M059J (cell line): ENCODE measurements around the gene STK32C. TPM values are rescaled to one million over a fixed set of nuclear protein-coding genes. Genes with fewer than 3 reads are reported as not detected.

Experiments
- DNase-seq: peaks from one replicate; pipeline ENCODE4 v3.0.0-alpha.2; 2012; ENCODE audit warnings: low read depth
- total RNA-seq: library from RNA; depleted of rRNA; stranded (reverse); fragments of >200 nt; shearing (Covaris generic); gene quantifications from 2 replicates; pipeline ENCODE4 v1.2.3, GENCODE V29; 2014

Gene STK32C
- total RNA-seq, 1 experiment from 2014 or later = 3.6 TPM

DNA sequence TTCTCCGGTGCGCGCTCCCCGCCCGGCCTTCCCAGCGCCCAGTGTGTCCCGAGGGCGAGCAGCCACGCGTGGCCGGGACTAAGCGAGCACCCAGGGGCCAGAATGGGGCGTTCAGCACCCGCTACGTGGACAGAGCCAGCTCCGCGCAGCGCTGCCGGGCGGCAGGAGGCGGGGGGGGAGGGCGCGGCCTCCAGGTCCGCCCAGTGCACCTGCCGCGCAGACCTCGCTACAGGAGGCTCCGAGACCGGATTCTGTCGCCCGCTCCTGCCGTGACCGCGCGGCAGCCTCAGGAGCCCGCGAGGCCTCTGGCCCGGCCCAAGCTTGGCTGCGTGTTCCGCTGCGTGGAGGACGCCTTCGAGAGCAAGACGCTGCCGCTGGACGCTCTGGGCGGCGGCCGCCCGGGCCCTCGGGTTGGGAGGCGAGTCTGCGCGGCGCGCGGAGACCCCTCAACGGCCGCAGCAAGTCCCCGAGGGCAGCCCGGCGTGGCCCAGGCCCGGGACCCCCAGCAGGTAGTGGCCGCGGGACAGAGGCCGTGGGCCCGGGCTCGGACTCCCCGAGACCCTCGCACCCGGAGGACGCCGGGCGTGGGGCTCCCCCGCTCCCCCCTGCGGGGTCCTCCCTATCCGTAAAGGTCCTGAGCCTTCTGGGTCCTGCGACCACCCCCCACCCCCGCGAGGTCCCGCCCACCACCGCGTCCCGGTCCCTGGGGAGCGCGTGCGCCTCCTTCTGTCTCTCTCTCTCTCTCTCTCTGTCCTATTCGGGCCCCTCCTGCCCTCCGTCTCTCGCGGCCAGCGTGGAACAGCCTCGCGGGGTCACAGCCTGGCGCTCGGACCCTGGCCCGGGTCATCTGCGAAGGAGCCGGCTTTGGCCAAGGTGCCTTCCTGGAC, 121.9 kb downstream of the STK32C start:
- no peak for DNase-seq

DNA sequence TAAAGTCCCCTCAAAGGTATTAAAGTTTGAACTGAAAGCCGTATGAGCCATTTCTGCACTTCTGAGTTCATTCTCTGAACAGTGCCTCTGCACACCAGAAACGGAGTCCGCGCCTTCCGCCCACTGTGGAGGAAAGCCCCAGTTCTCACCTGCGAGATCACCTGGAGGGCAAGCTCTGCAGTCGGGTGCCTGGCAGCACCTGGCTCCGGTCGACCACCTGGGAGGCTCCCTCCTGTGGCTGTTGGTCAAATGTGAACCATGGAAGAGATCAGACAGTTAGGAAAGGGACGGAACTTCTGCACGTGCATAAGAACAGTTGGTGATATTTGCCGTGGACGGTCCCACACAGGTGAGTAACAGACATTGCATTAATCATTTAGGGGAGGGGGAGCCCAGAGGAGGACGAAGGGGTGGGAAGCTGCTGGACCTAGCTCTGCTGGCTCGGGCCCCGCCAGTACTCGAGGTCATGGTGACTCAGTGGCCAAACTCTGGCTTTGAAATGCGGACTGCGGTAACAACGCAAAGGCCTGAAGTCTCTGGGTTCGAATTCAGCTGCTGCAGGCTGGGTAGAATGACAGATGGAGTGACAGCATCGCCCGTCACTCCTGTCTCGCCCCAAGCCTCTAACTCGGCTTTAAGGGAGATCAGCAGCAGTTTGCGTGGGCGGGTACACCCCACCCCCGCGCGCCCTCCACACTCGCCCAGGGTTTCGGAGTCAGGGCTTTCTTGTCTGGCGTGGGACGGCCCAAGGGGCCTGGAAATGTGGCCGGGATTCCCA, 122.7 kb downstream of the STK32C start:
- no peak for DNase-seq

DNA sequence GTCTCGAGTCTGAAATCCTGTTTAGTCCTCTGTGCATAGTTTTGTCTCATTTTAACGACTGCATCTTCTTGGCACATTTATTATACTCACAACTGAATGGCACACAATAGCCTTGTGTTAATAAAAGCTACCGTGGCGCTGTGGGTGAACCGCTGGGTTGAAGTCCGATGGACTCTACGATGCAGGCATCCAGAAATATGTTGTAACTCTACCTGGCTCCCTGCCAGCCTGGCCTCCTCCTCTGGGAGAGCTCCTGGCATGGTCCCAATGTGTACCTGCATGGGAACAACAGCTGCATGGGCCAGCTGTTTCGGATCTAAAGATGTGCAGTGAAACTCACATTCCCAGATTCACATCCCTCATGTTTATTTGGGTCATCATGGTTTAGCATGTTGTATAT, 124.7 kb downstream of the STK32C start:
- no peak for DNase-seq

DNA sequence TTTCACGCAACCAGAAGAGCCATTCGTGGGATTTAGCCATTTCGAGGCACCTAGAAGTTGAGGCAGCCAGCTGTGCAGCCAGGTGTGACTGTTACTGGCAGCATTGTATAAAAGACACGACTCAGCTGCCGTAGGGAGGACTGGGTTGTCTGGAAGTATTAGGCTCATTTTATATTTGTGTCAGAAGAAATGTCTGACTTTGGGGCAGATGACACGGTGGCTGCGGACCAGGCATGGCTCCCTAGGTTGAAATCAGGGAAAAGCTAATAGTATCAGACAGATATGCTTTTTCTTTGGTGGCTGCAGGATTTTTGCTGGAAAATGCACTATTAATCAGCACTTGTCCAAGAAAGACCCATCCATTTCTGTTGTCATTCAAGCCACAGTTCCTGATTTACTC, 125.2 kb downstream of the STK32C start:
- no peak for DNase-seq

DNA sequence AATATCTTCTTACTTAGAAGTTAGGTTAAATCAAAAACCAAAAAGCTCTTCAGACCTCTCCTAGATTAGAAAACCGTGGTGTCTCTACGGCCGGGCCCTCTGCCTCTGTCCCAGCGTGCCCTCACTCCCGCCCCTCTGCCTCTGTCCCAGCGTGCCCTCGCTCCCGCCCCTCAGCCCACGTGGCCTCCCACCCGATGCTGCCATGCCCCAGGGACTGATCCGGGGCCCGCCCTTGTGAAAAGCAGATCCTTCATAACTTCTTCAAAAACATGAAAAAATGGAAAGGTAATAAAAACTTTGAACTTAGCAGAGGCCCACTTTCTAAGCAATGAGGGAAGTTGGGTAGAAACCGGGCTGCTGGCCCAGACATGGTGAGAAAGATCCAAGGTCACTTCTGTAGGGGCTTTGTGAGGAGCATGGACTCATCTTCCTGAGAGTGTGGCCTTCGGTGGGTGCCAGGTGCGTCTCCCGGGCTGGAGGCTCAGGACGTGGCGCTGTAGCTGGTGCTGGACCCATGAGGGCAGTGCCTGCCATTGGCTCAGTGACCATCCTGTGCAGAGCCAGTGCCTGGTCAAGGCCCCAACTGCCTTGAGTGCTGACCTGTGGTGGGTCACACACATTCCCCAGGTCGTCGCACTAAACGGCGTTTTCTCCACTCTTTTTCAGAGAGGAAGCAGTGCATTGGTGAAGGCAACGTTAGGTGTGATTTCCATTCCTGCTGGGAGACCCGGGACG, 125.9 kb downstream of the STK32C start:
- DNase-seq = no peak

DNA sequence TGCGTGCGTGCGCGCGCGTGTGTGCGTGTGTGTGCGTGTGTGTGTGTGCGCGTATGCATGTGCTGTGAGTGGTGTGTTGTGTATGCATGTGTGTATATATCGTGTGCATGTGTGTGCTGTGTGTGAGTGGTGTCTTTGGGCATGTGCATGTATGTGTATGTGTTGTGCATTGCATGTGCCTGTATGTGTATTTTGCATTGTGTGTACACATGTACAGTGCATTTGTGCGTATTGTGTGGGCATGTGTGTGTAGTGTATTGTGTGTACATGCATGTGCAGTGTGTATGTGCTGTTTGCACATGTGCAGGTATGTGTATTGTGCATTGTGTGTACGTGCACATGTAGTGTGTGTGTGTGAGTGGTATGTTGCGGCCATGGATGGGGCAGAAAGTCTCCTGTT, 127.0 kb downstream of the STK32C start:
- DNase-seq = no peak

DNA sequence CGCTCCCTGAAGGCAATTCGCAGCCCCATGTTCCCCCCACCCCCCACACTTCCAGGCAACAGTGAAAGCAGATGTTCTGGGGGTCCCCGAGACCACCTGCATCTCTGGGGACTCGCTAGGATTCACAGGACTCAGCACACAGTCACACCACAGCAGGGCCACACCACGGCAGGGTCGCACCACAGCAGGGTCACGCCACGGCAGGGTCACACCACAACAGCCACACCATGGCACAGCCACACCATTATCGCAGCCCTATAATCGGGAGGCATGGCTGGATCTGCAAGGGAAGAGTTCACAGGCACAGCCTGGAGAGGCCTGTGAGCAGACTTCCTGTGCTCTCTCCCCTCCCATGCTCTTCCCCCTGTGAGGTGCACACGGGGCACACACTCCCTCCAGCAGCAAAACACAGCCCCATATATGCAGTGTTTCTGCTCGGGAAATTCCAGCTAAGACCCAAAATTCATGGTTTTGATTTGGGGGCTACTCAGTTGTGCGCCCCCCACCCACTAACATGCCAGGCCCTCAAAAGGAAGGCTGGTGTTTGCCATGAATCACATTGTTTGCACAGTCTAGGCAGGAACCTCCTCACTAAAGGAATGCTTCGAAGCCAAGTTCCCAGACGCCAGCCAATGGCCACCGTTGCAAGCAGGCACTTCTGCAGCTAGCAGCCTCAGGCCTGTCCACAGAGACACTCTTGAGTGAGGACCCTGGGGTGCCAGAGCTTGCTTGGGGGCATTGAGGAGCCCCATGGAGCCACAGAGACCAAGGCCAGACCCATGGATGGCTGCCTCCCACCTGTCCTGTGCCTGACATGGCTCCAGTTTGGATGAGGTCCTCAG, 128.0 kb downstream of the STK32C start:
- DNase-seq = no peak

DNA sequence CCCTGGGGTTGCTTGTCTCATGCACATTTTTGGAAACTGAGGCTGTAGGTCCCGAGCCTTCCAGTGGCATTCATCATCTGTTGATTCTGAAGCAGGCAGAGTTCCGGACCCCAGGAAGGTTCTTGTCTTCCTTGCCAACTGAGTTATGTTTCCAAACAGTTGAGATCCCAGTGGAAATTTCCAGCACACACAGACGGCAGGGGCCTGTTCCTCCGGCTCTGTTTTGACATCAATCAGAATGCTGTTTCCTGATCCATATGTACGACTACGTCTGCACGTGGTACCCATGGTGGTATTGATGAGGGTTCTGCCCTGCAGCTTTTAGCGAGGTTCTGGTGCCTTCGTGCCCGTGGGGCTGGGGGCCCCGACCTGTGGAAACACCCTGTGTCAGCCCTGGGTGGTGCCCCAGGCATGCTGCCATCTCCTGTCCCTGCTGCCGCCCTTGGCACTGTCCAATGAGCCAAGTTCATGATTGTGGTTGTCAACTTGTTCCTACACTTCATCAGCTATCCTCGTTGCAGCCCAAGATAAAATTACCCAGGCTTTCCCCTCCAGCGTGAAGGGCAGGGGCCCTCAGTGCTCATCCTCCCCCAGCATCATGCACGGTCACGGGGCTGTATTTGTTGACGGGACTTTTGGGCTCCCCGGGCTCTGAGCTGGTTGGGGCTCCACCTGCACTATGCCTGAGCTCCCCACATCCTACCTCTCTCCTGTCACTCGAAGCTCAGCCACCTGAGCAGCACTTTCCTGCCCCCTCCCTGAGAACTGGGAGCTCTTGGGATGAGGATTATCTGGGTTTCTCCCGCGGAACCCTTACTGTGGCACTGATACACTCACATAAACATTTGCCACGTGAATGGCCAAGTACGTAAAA, 128.8 kb downstream of the STK32C start:
- no peak for DNase-seq

DNA sequence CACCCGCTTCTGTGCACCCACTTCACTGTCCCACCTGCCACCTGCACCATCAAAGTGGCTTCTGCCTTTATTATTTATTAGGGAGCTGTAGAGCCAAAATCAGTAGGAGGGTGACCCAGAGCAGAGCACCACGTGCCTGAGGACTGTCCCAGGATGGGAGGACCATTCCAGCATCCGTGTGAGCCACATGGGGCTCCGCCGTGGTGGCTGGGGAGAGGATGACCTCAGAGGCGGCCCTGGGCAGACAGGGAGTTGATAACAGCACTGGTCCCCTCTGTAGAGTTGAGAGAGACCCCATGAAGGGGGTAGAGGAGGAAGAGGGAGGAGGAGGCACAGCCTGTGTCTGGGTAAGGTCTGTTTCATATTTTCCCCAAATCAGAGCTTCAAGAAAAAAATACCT, 129.7 kb downstream of the STK32C start:
- no peak for DNase-seq

DNA sequence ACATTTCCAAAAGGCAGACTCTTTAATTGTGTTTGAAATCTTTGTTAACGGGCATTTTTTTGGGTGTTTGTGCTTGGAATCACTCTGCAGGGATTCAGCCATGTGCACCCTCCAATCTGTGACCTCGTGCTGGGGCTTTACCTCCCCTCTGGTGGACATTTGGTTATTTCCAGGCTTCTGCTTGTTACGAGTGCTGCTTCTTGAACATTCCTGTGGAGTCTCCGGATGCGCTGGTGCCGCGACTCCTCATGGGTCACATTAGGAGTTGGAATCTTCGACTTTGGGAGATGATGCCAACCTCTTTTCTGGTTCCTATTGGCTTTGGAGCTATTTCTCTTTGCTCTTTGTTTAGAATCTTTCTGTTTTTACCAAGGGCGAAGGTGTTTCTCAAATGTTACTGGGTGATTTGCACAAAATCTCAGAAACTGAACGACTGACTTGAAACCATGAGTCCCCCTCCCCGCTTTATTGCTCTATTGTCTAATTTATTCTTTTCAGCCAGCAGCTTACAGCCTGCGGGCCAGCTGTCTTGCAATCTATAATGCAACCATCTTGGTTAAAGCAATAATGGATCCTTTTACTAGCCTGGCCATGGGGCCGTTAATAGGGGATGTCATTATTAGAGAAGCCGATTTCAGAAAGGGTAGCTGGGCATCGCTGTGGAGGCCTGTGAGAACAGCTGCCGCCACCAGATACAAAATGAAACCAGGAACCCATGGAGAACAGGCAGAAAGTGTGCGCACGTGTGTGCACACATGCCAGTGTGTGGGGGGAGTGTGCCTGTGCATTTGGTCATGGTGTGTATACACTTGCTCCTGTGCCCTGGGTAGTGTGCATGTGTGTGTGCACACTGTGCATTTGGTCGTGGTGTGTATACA, 130.9 kb downstream of the STK32C start:
- DNase-seq = no peak

DNA sequence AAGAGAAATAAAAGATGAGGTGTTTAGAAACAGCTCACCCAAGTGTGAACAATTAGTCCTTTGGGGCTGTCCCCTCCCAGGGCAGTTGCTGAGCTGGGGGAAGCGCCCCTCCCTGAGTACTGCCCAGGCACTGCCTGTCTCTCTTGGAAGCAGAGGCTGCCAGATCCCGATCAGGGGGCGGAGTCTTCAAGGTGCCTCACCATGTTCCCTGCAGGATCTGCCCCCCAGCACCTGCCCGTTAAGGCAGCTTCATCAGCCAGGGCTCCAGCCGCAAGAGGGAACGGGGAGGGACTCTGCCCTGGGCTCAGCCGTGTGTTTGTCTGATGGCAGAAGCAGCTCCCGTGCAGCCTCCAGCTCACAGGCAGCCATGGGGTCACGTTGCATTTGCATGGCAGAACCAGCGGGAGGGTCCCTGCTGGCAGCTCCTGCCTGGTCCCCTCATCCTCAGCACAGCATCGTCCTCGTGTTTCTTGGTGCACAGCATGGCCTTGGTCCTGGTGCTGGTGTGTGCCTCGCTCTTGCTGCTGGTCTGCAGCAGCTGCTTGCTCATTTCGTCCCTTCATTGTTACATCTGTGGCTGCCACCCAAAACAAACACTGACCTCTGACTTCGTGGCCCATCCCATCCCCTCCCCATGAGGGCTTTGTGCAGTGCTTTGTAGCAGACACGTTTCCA, 131.7 kb downstream of the STK32C start:
- no peak for DNase-seq

DNA sequence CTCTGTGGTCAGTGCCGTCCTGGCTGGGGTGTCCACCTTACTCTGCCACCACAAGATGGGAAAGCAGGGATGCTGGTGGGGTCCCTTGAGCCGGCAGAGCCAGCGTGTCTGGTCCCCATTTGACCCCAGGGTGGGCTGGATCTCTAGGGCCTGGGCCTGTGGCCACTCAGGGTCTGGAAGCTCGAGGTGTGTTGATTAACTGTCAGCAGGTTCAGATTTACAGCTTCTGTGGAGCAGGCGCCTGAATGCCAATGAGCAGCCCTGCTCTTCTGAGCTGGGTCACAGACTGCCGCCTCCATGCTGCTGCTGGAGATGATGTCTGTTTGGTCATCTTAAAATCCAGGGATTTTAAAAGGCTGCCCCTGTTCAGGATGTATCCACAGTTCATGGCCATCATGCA, 132.3 kb downstream of the STK32C start:
- no peak for DNase-seq

DNA sequence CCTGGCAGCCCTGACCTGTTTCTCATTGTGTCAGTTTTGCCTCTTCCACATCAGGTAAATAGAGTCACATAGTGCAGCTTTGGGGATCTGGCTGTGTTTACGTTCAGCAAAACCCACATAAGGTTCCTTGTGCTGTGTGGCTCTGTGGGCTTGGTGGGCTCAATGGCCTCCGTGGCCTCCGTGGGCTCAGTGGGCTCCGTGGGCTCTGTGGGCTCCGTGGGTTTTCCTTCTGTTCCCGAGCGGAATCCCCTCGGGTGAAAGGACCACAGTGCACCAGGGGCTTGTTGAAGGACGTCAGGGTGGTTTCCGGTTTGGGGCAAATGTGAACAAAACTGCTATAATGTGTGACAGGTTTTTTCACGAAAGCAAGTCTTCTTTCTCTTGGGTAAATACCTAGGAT, 133.5 kb downstream of the STK32C start:
- no peak for DNase-seq

DNA sequence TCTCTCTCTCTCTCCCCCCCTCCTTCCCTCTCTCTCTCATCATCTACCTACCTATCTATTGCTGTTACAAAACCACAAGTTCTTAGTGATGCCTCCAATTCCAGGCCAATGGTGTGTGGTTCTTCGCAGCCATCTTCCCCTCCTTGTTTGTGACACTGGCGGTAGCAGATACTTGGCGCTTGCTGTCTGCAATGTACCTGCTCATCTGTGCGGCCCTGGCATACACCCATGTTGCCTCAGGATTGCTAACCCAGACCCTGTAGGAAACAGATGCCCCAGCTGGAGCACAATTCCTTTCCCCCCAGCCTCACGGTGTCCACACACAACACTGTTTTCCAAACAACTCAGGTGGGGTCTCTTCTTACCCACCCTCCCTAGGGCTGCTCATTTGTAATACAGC, 134.6 kb downstream of the STK32C start:
- DNase-seq = no peak

DNA sequence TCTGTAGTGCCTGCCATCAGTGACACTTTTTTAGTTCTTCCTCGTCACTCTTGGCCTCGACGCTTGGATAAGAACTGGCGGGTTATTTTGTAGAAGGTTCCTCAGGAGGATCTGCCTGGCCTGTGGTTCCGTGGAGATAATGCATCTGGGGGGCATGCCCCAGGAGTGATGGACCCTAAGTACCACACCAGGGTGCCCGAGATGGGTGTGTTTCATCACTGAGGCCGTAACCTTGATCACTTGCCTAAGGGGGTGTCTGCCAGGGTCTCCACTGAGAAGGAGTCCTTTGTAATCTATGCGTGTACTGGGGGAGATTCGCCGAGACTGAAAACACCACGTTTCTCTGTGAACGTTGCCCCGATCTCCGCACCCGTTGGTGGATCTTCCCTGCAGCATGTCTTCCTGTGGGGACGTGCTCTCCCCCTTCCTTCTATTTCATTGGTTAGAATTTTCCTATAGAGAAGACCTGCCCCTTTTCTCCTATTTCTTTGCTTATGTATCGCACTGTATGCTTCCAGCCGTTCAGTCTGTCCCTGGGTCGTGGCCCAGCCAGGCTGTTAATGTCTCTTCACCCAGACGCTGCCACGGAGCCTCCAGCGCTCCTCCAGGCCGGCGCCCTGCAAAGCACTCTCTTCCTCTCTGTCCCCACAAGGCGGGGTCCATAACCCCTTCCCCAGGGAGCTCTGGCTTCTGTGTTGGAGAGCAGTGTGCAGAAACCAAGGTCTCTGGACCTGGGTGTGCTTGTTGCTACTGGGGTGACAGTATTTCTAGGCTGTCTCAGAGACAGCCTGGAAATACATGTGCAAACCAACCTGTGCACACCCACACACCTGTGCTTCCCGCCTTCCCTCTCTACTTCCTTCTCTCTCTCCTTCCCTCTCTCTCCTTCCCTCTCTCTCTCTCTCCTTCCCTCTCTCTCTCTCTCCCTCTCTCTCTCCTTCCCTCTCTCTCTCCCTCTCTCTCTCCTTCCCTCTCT, 135.4 kb downstream of the STK32C start:
- no peak for DNase-seq

DNA sequence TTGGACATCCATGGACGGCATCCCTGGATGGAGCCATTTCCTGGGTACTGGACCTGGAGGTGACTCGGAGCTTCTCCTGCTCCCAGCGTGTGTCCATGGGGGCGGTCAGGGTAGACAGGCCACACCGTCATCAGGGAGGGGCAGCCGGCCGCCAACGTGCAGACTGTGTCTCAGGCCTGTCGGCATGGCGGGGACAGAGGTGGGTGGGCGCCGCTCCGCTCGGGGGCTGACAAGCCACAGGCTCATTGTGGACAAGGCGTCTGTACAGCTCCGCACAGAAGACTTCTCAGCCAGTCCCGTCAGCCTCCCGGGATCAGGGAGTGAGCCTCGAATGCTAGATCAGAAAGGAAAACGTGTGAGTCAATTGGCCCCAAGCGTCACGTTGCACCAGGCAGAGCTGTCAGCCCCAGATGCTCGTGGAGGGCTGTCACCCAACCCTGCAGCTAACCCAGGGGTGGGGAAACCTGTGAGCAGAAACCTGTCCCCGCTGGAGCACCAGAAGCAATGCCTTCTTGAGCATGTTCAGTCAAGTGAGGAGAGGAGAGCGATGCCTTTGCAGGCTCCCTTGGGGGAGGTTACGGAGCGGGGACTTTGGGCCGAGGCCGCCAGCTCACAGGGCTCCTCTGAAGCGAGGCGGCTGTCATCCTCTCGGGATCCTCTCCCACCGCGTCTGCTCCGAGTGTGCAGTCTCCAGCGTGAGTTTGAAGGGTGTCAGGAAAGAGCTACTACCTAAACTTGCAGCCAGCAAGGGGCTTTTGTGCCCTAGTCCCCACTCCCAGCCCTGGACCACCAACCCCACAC, 137.0 kb downstream of the STK32C start:
- DNase-seq = no peak
